Measurements from ENCODE around the gene EIF1. TPM values are rescaled to one million over a fixed set of nuclear protein-coding genes. Genes with fewer than 3 reads are reported as not detected.

EIF1 gene
- total RNA-seq, 1 experiment from 2014 or later: 1,082 TPM

- no peaks in the 10 kb centered on the region for H3K36me3 ChIP-seq (ENCODE audit: control insufficient read depth in 1 of 2, insufficient read depth in 2 of 2, low read length in 2 of 2)
- H3K79me2 ChIP-seq (ENCODE audit: insufficient read depth, low read length): no peaks in the 10 kb centered on the region
- no peaks in the 10 kb centered on the region for H3K9me3 ChIP-seq (ENCODE audit: control insufficient read depth in 1 of 2, insufficient read depth in 1 of 2, low read depth in 1 of 2, low read length in 2 of 2)
- no peaks in the 10 kb centered on the region for H3K27me3 ChIP-seq (ENCODE audit: insufficient read depth, low read length)
- H3K27ac ChIP-seq (ENCODE audit: low read depth, low read length): peak overlapping the region; percentile 41
- CTCF ChIA-PET: interaction anchor here (0.6 to 11.1 kb wide), 31 partner anchors 8 to 1115 kb away, joined by 3 to 217 read pairs (median 6); partner anchors contain the start of gene KRT19
- H3K4me2 ChIP-seq (ENCODE audit: low read length): peak overlapping the region; percentile 83
- no peaks in the 10 kb centered on the region for H3K9me2 ChIP-seq (ENCODE audit: insufficient read depth)
- peak overlapping the region; percentile 83 for H2AFZ ChIP-seq (ENCODE audit: low read depth, low read length, poor library complexity, severe bottlenecking)
- POLR2A ChIA-PET: interaction anchor here (0.9 to 1.9 kb wide), 5 partner anchors 18 to 120 kb away, joined by 3 to 25 read pairs (median 9); partner anchors contain the start of genes EIF1 and KRT19
- H4K20me1 ChIP-seq (ENCODE audit: insufficient read depth): no peaks in the 10 kb centered on the region
- no TSS peak for BruUV-seq (replicated peaks)
- intact Hi-C loops (cut with micrococcal nuclease): loop anchor here (1.0 to 10.0 kb wide), 9 partner anchors 14 to 1026 kb away; no protein-coding TSS in a partner anchor
- H3K4me3 ChIP-seq (replicated peaks in 1 of 2; ENCODE audit: low read depth in 1 of 2, low read length in 2 of 2): peak overlapping the region; percentile 38 to 53
- peak overlapping the region; percentile 57 for H3K9ac ChIP-seq (ENCODE audit: low read length)
- TF ChIP-seq TCF7L2 (IDR thresholded peaks at IDR 0.05; ENCODE audit: borderline replicate concordance, extremely low read depth, insufficient read depth, insufficient read length): no peak
- no peak for TF ChIP-seq POLR2A (IDR thresholded peaks at IDR 0.05; ENCODE audit: borderline replicate concordance, extremely low read depth, insufficient read depth, insufficient read length)
- TF ChIP-seq CBX3 (IDR thresholded peaks at IDR 0.05; ENCODE audit: low read depth): no peak
- peak; percentile 62; the same call in 1 of the 2 replicates for TF ChIP-seq MAX (IDR thresholded peaks at IDR 0.05)
- TF ChIP-seq ZBTB33 (IDR thresholded peaks at IDR 0.05; ENCODE audit: extremely low read depth, insufficient replicate concordance, low read length): no peak
- no peak for TF ChIP-seq CEBPB (IDR thresholded peaks at IDR 0.05; ENCODE audit: low read depth)
- no peak for TF ChIP-seq EZH2phosphoT487 (IDR thresholded peaks at IDR 0.05; ENCODE audit: borderline replicate concordance)
- TF ChIP-seq SRF (IDR thresholded peaks at IDR 0.05; ENCODE audit: low read depth): no peak
- no peak for TF ChIP-seq SP1 (IDR thresholded peaks at IDR 0.05; ENCODE audit: low read depth)
- no peak for TF ChIP-seq SIN3A (IDR thresholded peaks at IDR 0.05; ENCODE audit: low read depth)
- TF ChIP-seq EGR1 (IDR thresholded peaks at IDR 0.05; ENCODE audit: low read depth): no peak
- TF ChIP-seq CTCF (IDR thresholded peaks at IDR 0.05 in 2 of 3, conservative IDR thresholded peaks at IDR 0.05 in 1 of 3; ENCODE audit: borderline replicate concordance in 1 of 3, insufficient read depth in 1 of 3, low read depth in 2 of 3, low read length in 2 of 3): peak; percentile 84 to 95 (median 92)
- TF ChIP-seq ATF3 (IDR thresholded peaks at IDR 0.05): no peak
- TF ChIP-seq EZH2 (IDR thresholded peaks at IDR 0.05): no peak
- TF ChIP-seq ZFX (IDR thresholded peaks at IDR 0.05): no peak; the same call in 1 of the 2 replicates
- peak; percentile 100 for TF ChIP-seq RAD21 (IDR thresholded peaks at IDR 0.05; ENCODE audit: low read depth)
- no peak for TF ChIP-seq YY1 (IDR thresholded peaks at IDR 0.05; ENCODE audit: extremely low read depth, insufficient replicate concordance, low read depth, low read length)
- no peak for TF ChIP-seq REST (IDR thresholded peaks at IDR 0.05; ENCODE audit: low read depth)
- TF ChIP-seq POLR2AphosphoS5 (IDR thresholded peaks at IDR 0.05; ENCODE audit: low read depth, low read length): 0 out of 2 replicates have a peak, but pooled peaks have one; percentile 25
- peaks cover 27 to 71% of the 10 kb centered on the region in 2 experiments for H3K4me1 ChIP-seq (ENCODE audit: control insufficient read depth in 1 of 2, insufficient read depth in 2 of 2, low read length in 2 of 2)
- peak; percentile 80 for ATAC-seq
- DNase-seq (ENCODE audit: low read depth, low spot score): peak; percentile 54
- RAD21 ChIA-PET (ENCODE audit: low non-redundant PET in 1 of 2, low total read pairs in 2 of 2, uncharacterized antibody in 2 of 2, unreplicated experiment in 2 of 2): interaction anchor here (0.6 to 2.7 kb wide), 8 partner anchors 14 to 770 kb away, joined by 3 to 28 read pairs (median 8); no protein-coding TSS in a partner anchor
Observed at GRCh38 chr17:41647940-41648410, 40.7 kb upstream of the EIF1 start.

All from HCT116 (cell line).